ENCODE measurements around the gene ARMH4.

GRCh38 chr14:58200480-58200841 is 48.4 kb upstream of the ARMH4 start:
- TF ChIP-seq POLR2AphosphoS5 (IDR thresholded peaks at IDR 0.05; ENCODE audit: low read depth, low read length) (no peak), POLR2A (IDR thresholded peaks at IDR 0.05; ENCODE audit: low read depth, low read length) (no peak), SPI1 (IDR thresholded peaks at IDR 0.05; ENCODE audit: low read depth, low read length) (no peak), TAF1 (IDR thresholded peaks at IDR 0.05; ENCODE audit: low read depth, low read length) (no peak)
